HG02943 (cell line): ENCODE results near the gene CPNE4.
"Not testable (repeated sequence)": the region's sequence is repeated elsewhere in the genome, so short reads cannot be mapped to it uniquely, and the experiment has no call there.

Experiments
- ATAC-seq: cut with Tn5 transposase; IDR thresholded peaks from one replicate; pipeline ENCODE4 v1.9.1; 2021; ENCODE audit warnings: mild to moderate bottlenecking, low read depth, moderate library complexity; ENCODE audit not compliant: unreplicated experiment

Gene CPNE4

DNA sequence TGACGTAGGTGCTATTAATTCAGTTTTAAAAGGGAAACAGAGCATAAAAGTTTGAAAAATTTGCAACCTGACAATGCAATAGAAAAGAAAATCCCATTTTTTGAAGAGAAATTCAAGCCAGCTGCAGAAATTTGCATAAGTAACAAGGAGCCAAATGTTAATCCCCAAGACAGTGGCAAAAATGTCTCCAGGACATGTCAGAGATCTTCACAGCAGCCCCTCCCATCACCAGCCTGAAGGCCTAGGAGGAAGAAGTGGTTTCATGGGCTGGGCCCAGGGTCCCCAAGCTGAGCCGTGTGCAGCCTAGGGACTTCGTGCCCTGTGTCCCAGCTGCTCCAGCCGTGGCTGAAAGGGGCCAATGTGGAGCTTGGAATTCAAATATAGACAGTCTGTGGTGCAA is 148.9 kb downstream of the CPNE4 start:
- ATAC-seq: not testable (repeated sequence)

DNA sequence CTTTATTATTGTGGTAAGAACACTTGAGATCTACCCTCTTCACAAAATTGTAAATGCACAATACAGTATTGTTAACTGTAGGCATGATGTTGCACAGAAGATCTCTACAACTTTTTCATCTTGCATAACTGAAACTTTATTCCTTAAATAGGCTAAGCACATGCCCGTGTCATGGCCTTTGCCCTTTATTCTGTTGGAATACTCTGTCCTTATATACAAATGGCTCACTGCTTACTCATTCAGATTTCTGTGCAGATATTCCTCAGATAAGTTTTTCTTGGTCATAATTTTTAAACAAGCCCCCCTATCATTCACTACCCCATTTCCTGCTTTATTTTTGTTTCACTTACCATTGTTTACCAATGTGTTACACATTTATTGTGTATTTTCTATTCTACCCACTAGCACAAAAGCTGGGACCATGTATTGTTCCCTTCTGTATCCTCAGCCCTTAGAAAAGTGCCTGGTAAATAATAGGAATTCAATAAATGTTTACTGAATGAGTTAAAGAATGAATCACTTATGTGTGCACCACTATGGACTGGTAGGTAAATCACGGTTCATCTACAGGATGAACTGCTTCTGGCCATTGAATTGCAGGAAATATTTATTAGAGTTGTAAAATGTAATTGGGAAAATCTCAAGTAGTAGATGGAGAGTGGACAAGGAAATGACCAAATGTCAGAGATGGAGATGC is 151.0 kb downstream of the CPNE4 start:
- no peak for ATAC-seq

DNA sequence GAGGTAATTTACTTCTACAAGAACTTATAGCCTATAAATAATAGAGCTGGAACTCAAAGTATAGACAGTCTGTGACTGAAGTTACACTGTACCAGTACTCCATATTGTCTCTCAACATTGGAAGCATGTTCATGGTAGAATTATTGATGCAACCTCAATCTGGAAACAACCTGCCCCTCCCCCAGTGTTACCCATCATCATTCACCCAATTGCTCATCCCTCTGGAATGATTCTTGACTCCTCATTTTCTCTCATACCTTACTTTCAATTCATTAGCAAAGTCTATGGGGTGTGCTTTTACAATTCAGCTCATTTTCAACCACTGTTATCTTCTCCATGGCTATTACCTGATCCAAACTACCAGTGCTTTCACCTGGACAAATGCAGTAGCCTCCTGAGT is 151.7 kb downstream of the CPNE4 start:
- no peak for ATAC-seq

DNA sequence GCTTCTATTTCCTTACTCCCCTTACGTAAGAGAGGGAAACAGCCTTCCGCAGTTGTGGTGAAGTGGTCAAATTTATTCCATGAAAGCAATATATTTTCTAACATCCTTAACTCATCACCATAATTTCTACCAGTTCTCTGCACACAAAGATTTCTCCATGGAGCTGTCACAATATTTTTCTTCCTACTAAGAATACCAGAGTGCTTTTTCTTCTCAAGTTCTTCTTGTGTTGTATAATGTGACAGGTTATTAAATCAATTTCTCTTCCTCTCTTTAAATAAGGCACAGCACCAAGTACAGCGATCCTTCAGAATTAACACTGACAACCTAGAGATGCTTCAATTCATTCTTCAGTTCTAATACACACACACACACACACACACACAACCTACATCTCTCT is 153.0 kb downstream of the CPNE4 start:
- ATAC-seq: no peak

DNA sequence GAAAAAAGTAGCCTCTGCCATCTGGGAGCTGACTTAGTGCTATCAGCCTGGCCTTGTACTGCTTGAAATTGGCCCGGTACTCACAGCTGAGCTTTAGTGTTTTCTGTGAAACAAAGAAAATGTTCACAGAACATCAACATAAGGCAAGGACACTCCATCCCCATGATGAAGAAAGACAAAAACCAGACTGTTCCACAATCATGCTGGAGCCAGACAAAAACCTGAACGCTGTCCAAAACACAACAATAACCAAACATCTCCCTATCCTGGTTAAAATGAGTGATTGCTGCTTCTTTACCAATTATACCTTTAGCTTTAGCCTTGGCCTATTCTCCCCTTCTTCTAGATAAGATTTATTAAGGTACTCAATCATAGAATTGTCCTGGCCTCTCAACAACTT is 153.9 kb downstream of the CPNE4 start:
- ATAC-seq: no peak

DNA sequence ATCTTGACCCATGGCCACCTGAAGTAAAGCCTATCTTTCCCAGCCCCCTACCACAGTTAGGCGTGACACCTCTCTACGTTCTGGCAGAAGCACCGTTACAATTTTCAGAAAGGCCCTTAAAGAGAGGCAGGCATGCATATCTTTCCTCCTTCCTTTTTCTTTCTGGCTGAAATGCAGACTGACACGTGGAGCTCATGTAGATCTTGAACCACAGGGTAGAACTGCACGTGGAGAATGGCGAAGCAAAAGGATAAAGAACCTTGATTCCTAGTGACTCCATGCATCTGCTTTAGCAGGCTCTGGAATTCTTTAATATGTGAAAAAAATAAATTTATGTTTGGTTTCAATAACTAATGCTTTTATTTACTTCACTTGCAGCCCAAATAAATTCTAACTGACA is 166.6 kb downstream of the CPNE4 start:
- ATAC-seq: no peak

DNA sequence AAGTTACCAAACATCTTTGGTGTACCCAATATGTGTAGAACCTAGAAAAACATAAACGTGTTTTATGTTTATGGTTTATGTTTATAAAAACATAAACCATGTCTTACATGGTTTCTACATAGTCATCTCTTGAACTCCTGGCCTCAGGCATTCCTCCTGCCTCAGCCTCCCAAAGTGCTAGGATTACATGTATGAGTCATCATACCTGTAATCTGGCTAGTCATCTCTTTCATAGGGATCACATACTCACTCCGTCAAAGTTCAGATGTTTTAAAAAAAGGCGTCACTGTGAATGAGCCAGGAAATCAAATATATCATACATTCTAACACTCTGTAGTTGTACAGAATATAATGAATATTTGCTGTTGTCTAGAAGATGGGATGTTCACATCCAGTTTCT is 178.6 kb downstream of the CPNE4 start:
- no peak for ATAC-seq

DNA sequence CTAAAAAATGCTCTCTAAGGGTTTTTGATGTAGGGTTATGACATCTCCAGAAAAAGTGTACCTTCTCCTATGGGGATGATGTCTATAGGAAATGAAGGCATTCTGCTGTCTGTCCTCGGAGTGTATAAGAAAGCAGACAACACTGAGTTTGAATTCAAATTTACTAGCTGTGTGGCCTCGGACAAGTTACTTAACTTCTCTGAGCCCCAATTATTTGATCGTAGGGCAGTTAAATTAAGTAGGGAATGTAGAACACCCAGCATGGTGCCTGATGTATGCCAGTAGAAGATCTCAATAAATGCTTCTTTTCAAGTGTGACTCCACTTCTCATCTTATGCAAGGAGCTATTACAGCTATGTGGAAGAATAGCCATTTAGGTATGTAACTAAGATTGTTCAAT is 184.6 kb downstream of the CPNE4 start:
- no peak for ATAC-seq

DNA sequence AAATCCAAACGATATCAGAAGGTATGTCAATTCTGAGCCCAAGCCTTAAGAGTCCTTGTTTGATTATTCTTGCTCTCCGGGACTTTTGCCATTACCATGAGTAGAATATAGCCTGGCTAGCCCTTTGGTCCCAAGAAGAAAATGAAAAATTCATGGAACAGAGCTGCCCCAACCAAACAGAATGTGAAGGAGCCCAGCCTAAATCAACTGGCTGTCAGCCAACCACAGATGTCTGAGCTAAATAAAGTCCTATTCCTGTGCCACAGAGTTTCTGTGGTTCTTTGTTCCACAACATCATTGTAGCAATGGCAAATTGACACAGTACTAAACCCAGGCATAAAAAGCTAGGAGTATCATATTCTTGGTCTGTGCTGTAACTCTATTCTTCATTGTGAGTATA is 185.2 kb downstream of the CPNE4 start:
- ATAC-seq: no peak

DNA sequence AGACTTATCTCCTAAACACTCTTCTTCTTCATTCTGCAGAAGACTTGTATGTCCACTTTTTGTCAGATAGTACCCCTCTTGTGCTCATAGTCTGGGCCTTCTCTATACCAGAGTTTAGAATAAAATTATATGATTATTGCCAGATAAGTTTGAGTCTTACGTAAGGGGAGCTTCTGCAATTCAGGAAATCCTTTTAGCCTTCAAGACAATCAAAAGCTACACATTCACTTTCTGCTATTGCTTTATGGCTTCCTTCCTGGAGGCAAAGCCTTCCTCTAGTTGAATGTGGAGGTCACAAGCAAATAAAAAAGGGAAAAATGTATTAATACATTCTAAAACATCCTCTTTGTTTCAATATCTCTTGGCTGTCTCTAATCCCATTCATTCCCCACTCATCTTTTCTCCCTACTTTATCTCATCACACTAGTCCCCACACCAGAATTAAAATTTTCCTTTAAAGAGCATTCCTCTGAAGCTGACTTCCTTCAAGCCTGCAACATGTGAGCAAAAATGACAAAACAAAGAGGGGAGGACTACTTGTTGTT is 186.8 kb downstream of the CPNE4 start:
- no peak for ATAC-seq

DNA sequence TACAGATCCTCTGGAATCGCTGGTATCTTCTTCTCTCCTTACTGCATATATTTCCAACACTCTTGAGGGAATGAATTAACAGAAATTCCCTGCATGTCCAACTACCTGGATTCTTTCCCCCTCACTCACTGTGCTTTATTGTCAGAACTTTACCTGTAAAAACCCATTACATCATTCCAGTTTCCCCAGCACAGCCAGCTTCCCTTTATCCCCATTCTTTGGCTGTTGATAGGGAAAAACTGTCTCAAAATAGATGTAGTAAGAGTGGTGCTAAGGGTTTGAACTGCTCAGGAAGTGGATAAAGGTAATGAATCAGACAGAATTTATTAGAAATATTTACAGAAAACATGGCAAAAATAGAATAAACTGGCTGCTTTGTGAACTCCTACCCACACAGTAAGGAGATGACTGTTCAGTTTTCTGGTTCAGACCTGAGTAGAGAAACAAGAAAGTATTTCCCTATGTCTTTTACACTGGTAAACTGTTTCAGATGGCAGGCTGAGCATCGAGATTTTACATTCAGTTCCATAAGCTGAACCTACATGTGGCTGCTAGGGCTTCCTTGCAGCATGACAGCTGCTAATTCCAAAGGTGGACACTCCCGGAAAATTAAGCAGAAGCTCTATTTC is 188.4 kb downstream of the CPNE4 start:
- no peak for ATAC-seq

DNA sequence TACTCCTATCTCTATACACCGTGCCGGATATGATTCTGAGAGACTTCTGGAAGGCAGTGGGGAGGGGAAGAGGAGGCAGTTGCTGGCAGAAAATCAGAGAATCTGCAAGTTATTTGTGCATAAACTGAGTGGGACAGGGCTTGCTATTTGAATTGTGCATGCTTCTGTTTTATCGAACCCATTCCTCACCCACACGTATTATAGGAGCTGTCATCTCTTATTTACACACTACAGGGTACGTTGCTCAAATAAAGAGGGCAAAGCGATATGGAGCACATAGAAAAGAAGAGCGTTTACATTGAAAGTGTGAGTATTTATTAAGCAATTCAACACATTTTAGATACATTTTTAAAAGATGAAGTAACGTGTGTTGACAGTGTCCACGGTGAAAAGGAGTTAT is 191.6 kb downstream of the CPNE4 start:
- no peak for ATAC-seq

DNA sequence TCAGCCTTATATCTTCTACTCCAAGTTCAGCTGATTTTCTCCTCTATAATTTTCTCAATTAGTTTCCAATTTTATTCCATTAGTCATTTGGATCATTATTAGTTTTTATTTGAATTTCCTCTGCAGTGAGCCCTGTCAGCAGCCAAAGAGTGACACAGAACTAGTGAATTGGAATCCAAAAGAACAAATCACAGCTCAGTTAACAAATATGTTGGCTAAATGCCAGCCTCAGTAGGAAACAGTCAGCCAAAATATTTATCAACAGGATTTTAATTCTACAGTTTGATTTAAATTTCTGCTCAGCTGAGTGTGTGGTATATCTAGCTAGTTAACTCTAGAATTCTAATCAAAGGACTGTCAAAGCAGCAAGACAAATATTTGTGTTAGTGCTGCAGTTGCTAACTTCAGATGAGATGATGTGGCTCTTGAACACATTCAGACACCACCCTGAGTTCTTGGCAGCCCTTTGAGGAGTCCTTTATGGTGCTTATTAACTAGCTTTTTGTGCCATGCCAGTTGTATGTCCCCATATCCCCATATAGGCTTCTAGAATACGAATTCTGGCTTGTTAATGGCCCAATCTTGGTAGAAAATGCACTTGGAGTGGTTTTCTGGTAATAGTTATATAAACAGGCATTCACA is 194.5 kb downstream of the CPNE4 start:
- no peak for ATAC-seq

DNA sequence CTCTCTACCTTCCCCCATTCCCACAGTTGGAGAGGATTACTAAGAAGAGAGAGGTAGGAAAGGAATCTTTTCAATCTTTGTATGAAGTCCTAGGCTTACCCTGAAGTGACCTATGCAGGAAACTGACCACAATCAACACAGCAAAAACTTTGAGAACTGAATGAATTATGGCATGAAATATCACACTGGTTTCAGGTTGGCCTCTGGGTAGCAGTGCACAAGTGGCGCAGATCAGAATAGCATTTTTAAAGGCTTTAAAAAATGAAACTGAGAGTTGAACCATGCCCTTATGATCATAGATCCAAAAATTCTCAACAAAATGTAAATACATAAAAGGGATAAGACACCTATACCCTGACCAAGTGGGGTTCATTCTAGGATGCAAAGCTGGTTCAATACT is 198.9 kb downstream of the CPNE4 start:
- ATAC-seq: no peak

DNA sequence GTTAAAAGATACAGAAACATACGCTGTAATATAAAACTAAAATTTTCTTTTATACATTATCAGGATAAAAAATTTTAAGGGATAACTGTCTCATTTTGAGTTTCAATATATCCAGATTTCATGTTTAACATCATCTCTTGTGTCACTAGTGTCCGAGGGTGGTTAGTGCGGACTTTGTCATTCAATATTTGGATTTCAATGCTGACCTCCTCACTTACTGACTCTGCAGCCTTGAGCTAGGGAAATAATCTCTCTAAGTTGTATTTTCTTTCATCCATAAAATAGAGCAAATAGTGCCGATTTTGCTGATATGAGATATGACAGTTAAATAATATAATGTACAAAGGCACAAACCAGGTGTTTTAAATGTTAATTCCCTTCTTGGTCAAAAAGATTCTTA is 203.2 kb downstream of the CPNE4 start:
- ATAC-seq: no peak

DNA sequence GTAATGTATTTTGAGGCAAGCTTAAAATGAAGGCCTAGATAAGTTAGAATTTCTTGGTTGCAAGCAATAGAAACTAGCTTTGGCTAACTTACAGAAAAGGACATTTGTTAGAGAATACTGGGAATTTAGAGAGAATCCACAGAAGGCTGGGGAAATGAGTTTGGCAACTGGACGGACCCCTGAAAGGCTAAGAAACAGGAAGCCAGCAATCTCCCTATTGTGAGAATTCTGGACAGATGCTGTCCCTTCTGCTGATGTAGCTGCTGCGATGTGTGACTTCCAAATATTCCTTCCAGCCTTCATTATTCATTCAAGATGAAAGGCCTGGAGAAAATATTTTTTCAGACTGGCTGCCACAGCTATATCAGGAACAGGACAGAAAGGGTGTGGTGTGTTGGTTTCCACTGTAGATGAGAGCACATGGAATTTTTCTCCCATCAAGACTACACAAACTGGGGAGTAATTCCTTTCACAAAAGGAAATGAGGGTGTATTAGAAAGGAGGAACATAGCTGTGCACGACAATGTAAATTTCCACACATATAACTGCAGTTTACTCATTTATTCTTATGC is 213.5 kb downstream of the CPNE4 start:
- no peak for ATAC-seq

DNA sequence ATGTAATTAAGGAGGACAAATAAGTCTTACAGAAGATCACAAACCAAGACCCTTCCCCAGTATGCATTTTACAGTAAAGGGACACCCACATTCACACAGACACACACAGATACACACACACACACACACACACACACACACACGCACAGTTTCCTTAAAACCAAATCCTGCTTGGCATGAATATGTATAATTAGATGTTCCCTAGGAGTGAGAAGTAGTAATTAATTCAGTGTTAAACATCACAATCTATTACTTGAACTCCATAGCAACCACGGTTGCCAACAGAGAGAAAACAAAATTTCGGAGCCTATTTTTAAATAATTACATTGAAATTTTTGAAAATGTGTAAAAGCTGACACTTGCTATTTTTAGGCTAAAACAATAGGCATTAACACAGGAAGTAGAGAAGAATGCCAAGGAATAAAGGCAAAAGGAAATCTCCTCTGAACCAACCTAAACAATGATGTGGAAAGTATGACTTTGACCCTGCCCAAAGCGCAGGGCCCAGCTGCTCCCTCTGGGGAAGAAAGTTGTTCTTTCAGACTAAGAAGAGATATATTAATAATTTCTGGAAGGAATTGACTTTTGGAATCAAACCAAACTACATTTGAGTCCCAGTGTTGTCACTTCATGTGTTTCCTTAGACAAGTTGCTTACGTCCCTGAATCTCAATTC is 215.3 kb downstream of the CPNE4 start:
- ATAC-seq: no peak

DNA sequence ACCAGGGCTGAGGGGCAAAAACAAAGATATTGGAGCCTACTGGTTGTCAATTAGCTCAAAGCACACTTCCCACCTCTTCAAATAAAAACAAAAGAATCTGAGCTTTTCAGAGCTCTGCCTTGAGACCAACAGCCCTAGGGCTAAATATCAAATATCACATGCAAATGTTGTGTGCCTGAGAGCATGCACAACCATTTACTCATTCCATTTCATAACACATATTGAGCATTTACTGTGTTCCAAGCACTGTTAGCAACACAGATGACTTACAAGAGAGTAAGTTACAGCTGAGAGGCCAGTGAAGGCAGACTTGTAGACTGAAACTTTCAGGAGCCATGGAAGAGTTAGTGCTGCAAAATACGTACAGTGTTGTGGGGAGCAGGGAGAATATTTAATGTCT is 222.4 kb downstream of the CPNE4 start:
- no peak for ATAC-seq

DNA sequence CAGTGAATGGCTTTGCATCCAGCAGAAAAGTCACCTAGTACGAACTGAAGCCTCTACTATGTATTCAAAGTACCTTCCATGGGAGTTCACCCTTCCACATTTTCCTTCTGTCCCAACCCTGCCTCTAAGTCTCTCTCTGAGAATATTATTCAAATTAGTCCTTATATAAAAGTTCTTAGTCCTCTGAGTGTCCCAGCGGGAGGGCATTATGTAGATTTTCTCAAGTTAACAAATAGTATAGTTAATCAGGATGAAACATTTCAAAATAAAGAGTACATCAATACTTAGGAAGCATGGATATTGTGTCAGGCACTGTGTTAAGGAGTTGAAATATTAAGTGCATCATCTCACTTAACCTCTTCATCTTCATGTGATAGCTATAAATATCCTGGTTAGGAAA is 223.3 kb downstream of the CPNE4 start:
- ATAC-seq: no peak

DNA sequence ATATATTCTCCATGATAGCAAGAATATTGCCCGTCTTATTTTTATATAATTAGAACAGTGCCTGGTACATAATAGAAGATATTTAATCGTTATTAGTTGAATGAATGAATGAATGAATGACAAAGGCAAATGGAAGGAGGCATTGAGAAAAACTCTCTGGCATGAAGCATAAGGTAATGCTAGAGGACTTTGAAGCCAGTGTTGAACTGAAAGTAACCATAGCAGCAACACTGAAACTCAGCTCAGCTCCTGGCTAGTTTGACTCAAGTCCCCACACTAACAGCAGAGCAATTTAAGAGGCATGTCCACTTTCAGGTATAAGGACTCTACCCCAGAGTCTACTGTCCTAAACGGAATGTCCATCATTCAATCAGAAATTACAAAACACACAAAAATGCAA is 227.0 kb downstream of the CPNE4 start:
- no peak for ATAC-seq

DNA sequence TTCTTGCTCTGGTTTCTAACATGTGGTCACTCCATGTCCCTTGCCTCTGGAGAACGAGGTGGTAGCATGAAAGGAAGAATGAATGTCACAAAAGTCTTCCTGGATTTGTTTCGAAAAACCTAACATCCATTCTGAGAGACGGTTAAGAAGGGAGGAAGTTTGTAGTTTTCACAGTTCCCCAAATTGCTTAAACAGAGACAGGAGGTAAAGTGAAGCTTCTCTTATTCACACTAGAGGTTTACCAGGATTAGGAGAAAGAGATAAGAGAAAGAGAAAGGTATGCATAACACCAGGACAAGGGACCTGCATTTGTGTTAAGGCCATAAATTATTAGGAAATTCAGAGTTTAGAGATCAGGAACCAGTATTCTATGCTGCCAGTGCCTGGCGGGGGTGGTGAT is 228.1 kb downstream of the CPNE4 start:
- ATAC-seq: no peak
